Dermis microvascular lymphatic vessel endothelial cell (primary cell): ENCODE measurements around the gene PRPF18. TPM values are rescaled to one million over a fixed set of nuclear protein-coding genes. Genes with fewer than 3 reads are reported as not detected.
A peak's percentile ranks its signal among the peaks of the same experiment; 100 is the strongest.
"Not testable (repeated sequence)": the region's sequence is repeated elsewhere in the genome, so short reads cannot be mapped to it uniquely, and the experiment has no call there.

ENCODE experiments used
- DNase-seq, 2 donors: peaks; one replicate each; pipeline versions ENCODE4 v3.0.0 to v3.0.0-alpha.2; 2010; ENCODE audit warnings: low read depth in 2 of 2
- total RNA-seq: library from RNA; depleted of rRNA; stranded (reverse); fragments of >200 nt; gene quantifications from 2 replicates; pipeline ENCODE4 v1.2.1, GENCODE V29; 2014

The PRPF18 gene
- 15.9 and 19.0 TPM in 2 replicates for total RNA-seq

- DNase-seq, result peak; percentile 84 to 94
Observed at GRCh38 chr10:13586676-13587355, at the start of gene PRPF18. TSS of gene PRPF18 (plus strand) at chr10:13586965. CDS start at chr10:13587087, 122 bp downstream.

DNA sequence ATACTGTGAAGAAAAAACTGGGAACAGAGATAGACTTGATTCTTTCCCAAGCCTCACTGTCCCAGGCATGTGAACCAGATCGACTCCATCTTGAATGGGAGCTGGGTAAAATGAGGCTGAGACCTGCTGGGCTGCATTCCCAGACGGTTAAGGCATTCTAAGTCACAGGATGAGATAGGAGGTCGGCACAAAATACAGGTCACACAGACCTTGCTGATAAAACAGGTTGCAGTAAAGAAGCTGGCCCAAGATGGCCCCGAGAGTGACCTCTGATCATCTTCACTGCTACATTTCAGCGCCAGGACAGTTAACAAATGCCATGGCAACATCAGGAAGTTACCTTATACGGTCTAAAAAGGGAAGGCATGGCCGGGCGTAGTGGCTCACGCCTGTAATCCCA, 48.8 kb upstream of the PRPF18 start:
- not testable (repeated sequence) for DNase-seq

DNA sequence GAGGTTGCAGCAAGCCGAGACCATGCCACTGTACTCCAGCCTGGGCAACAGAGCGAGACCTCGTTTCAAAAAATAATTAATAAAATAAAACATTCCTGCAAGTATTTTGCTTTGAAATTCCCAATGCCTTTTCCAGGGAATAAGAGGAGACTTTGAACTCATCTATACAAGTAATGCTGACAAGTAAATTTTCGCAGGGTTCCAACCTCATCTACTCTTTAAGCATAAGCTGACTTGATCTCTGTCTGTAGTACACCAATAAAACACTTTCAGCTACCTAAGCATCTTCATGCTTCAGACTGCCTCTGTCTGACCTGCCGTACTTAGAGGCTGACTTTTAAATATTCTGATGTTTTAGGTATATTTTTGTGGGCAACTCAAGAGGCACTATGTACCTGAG, 44.2 kb upstream of the PRPF18 start:
- no peak for DNase-seq

DNA sequence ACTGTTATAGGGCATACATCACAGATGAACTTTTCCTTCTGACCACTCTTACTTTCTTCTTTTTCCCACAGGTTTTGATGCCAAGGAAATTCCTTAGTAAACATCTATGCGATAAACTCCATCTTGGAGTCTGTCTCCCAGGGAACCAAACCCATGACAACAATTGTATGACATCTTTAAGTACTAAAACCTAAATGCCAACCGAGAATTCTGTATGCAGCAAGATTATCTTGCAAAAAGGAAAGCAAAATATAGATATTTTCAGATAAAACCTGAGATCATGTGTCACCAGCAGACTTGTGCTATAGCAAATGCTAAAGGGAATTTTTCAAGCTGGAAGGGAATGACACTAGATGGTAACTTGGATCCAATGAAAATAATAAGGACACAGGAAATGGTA, 36.0 kb upstream of the PRPF18 start:
- no peak for DNase-seq

DNA sequence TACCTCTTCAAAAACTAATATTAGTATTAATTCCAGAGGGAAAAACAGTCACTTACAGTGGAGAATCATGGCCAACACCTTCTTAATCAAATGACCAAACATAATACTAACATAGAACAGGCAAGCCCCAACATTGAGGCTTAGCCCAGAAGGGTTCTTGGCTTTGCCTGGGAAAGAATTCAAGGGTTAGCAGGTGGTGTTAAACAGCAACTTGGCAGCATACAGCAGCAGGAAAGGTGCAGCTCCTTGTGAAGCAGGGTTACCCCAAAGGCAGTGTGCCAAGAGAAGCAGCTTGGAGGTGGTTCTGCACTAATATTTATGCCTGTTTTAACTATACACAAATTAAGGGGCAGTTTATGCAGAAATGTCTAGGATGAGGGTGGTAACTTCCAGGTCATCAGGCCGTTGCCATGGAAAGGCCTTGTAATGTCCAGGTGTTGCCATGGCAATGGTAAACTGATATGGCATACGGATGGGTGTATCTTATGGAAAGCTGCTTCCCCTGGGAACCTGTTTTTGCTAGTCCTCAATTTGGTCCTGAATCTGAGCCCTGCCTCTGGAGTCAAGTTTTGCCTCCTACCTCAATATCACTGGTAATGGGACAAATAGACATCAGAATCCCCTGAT, 30.8 kb upstream of the PRPF18 start:
- no peak for DNase-seq

DNA sequence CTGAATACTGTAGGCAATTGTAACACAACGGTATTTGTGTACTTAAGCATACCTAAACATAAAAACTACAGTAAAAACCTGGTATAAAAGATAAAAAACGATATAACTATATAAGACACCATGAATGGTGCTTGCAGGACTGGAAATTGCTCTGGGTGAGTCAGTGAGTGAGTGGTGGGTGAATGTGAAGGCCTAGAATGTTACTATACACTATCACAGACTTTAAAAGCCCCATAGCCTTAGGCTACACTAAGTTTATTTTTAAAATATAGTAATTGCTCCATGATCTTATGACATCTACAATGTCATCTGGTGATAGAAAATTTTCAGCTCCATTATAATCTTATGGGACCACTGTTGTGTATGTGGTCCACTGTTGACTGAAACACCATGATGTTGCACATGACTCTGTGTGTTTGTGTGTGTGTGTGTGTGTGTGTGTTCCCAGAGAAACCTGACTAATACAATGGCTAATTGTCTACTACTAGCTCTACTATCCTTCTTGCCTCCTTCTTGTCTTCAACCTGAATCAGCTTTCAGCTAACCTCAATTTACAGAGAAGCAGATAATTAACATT, 27.6 kb upstream of the PRPF18 start:
- DNase-seq, result no peak

GRCh38 chr10:13560597-13560996, 26.2 kb upstream of the PRPF18 start:
- no peak for DNase-seq

GRCh38 chr10:13563481-13564445, 23.0 kb upstream of the PRPF18 start:
- no peak for DNase-seq

- no peak for DNase-seq
Observed at GRCh38 chr10:13564576-13564975, 22.2 kb upstream of the PRPF18 start.

- no peak for DNase-seq
Observed at GRCh38 chr10:13567030-13567429, 19.7 kb upstream of the PRPF18 start.

- no peak for DNase-seq
Observed at GRCh38 chr10:13571541-13571940, 15.2 kb upstream of the PRPF18 start.

GRCh38 chr10:13573960-13574359, 12.8 kb upstream of the PRPF18 start:
- no peak for DNase-seq

GRCh38 chr10:13585195-13585751, 1.5 kb upstream of the PRPF18 start:
- DNase-seq, result no peak

- DNase-seq, result no peak
Observed at GRCh38 chr10:13585943-13586342, 822 bp upstream of the PRPF18 start.

GRCh38 chr10:13587391-13587790, 626 bp downstream of the PRPF18 start:
- peak in 1 of 2 donors; percentile 10 for DNase-seq

DNA sequence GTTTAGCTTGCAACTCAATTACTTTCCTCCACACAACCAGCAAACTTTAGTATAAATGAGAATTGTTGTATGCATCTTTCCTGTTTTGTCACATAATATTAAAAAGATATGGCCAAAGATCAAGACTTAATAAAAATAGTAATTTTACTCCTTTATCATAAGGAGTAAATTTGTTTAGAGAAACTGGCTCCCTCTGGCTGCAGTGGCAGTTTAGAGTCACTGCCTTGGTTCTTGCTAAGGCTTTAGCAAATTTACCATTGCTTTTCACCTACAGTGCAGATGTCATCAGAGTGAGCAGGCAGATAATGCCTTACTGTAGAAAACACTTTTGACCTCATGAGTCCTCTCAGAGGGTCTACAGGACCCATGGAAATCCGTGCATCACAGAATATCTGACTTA, 2.6 kb downstream of the PRPF18 start:
- no peak for DNase-seq

DNA sequence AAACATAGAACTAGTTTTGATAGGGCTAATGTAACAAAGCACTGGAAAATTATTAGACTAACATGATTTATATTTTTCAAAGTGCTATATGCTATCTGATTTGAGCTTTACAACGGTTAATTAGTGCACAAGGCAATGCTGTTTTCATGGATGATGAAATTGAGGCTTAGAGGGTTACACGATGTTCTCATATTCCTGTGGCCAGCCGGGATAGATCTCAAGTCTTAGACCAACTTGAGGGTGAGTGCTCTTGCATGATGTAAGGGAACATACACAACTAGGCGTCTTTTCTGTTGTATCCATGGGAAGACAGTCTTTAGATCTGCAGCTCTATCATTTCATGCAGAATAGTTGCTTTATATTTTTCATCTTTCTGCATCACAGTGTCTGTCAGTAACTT, 4.1 kb downstream of the PRPF18 start:
- DNase-seq, result no peak

- no peak for DNase-seq
Observed at GRCh38 chr10:13592306-13592705, 5.5 kb downstream of the PRPF18 start.

DNA sequence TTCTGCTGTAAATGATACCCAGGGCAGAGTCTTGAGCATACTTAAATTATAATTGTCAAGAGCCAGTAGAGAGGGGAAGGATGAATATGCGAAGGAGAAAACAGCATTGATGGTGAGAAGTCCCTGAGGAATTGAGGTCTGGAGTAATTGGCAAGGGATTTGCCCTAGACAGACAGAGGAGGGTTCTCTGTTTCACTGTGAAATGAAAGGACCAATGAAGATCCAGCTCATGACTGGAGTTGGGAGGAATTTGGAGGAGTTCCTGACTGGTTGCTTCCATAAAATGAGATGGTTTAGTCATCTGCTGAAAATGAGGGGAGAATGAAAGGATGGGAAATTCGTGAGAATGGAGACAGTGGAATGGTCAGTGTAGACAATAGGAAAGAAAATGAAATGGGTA, 6.8 kb downstream of the PRPF18 start:
- DNase-seq, result no peak

DNA sequence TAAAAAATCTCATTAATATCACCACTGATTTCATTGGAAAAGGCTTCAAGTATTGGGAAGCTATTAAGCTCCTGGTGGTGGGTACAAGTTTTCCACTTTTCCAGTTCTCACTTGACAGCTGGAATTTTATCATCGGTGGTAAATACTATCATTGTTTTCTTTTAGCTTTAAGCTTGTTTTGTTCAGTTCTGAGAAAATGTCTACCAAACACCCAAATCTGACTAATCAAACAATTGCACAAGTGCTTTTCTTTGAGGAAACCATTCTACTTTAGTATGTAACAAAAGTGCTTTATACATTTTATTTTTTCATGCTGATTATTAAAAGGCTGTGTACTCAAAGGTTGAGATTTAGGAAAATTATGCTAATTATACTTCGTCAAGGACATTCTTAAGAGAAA, 7.9 kb downstream of the PRPF18 start:
- no peak for DNase-seq

GRCh38 chr10:13597909-13598308, 11.1 kb downstream of the PRPF18 start:
- DNase-seq, result no peak
